Measurements from ENCODE around the gene C22orf31. TPM values are rescaled to one million over a fixed set of nuclear protein-coding genes. Genes with fewer than 3 reads are reported as not detected.

C22orf31 gene
- total RNA-seq, 1 experiment from 2014 or later: not detected

- TF ChIP-seq YY1 (IDR thresholded peaks at IDR 0.05; ENCODE audit: extremely low read depth, insufficient replicate concordance, low read depth, low read length): no peak
- no peak for TF ChIP-seq SIN3A (IDR thresholded peaks at IDR 0.05; ENCODE audit: low read depth)
- TF ChIP-seq CBX3 (IDR thresholded peaks at IDR 0.05; ENCODE audit: low read depth): no peak
- no peak for TF ChIP-seq ZBTB33 (IDR thresholded peaks at IDR 0.05; ENCODE audit: extremely low read depth, insufficient replicate concordance, low read length)
- TF ChIP-seq, protein P1, sequence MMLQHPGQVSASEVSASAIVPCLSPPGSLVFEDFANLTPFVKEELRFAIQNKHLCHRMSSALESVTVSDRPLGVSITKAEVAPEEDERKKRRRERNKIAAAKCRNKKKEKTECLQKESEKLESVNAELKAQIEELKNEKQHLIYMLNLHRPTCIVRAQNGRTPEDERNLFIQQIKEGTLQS (IDR thresholded peaks at IDR 0.05): no peak
- no peak for TF ChIP-seq CEBPB (IDR thresholded peaks at IDR 0.05; ENCODE audit: low read depth)
Measured at GRCh38 chr22:29078036-29078868, 16.6 kb upstream of the C22orf31 start (continued).

- DNase-seq (ENCODE audit: low read depth, low spot score) (no peak), ATAC-seq (0 out of 2 replicates have a peak, but pooled peaks have one; percentile 1)
- Histone ChIP-seq H3K9me2 (ENCODE audit: insufficient read depth) (no peaks in the 10 kb centered on the region), H2AFZ (ENCODE audit: low read depth, low read length, poor library complexity, severe bottlenecking) (no peak overlapping the region), H3K27ac (ENCODE audit: low read depth, low read length) (peak overlapping the region; percentile 43; the same call in 1 of the 2 replicates), H3K9me3 (ENCODE audit: control insufficient read depth in 1 of 2, insufficient read depth in 1 of 2, low read depth in 1 of 2, low read length in 2 of 2) (no peaks in the 10 kb centered on the region), H3K4me3 (replicated peaks in 1 of 2; ENCODE audit: low read depth in 1 of 2, low read length in 2 of 2) (peak overlapping the region; percentile 68 to 74), H3K9ac (ENCODE audit: low read length) (peak overlapping the region; percentile 71), H3K27me3 (ENCODE audit: insufficient read depth, low read length) (no peaks in the 10 kb centered on the region), H3K4me2 (ENCODE audit: low read length) (peak overlapping the region; percentile 96), H3K4me1 (ENCODE audit: control insufficient read depth in 1 of 2, insufficient read depth in 2 of 2, low read length in 2 of 2) (peaks cover 19 to 37% of the 10 kb centered on the region in 2 experiments), H3K36me3 (ENCODE audit: control insufficient read depth in 1 of 2, insufficient read depth in 2 of 2, low read length in 2 of 2) (no peaks in the 10 kb centered on the region), H3K79me2 (ENCODE audit: insufficient read depth, low read length) (no peaks in the 10 kb centered on the region), H4K20me1 (ENCODE audit: insufficient read depth) (no peaks in the 10 kb centered on the region)
- intact Hi-C loops (cut with micrococcal nuclease): loop anchor here (10.0 kb wide), 1 partner anchor 1380 kb away; no protein-coding TSS in a partner anchor
- POLR2A ChIA-PET: no interaction called here
- BruUV-seq (replicated peaks): no TSS peak
- RAD21 ChIA-PET (ENCODE audit: low non-redundant PET in 1 of 2, low total read pairs in 2 of 2, uncharacterized antibody in 2 of 2, unreplicated experiment in 2 of 2): no interaction called here
- CTCF ChIA-PET: no interaction called here
- TF ChIP-seq TCF7L2 (IDR thresholded peaks at IDR 0.05; ENCODE audit: borderline replicate concordance, extremely low read depth, insufficient read depth, insufficient read length): no peak
- TF ChIP-seq, protein P2, sequence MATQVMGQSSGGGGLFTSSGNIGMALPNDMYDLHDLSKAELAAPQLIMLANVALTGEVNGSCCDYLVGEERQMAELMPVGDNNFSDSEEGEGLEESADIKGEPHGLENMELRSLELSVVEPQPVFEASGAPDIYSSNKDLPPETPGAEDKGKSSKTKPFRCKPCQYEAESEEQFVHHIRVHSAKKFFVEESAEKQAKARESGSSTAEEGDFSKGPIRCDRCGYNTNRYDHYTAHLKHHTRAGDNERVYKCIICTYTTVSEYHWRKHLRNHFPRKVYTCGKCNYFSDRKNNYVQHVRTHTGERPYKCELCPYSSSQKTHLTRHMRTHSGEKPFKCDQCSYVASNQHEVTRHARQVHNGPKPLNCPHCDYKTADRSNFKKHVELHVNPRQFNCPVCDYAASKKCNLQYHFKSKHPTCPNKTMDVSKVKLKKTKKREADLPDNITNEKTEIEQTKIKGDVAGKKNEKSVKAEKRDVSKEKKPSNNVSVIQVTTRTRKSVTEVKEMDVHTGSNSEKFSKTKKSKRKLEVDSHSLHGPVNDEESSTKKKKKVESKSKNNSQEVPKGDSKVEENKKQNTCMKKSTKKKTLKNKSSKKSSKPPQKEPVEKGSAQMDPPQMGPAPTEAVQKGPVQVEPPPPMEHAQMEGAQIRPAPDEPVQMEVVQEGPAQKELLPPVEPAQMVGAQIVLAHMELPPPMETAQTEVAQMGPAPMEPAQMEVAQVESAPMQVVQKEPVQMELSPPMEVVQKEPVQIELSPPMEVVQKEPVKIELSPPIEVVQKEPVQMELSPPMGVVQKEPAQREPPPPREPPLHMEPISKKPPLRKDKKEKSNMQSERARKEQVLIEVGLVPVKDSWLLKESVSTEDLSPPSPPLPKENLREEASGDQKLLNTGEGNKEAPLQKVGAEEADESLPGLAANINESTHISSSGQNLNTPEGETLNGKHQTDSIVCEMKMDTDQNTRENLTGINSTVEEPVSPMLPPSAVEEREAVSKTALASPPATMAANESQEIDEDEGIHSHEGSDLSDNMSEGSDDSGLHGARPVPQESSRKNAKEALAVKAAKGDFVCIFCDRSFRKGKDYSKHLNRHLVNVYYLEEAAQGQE (IDR thresholded peaks at IDR 0.05; ENCODE audit: low read depth): no peak
- TF ChIP-seq, protein P3, sequence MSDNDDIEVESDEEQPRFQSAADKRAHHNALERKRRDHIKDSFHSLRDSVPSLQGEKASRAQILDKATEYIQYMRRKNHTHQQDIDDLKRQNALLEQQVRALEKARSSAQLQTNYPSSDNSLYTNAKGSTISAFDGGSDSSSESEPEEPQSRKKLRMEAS (IDR thresholded peaks at IDR 0.05): no peak
- TF ChIP-seq SIN3A (IDR thresholded peaks at IDR 0.05; ENCODE audit: low read depth): no peak
- TF ChIP-seq, protein P4, sequence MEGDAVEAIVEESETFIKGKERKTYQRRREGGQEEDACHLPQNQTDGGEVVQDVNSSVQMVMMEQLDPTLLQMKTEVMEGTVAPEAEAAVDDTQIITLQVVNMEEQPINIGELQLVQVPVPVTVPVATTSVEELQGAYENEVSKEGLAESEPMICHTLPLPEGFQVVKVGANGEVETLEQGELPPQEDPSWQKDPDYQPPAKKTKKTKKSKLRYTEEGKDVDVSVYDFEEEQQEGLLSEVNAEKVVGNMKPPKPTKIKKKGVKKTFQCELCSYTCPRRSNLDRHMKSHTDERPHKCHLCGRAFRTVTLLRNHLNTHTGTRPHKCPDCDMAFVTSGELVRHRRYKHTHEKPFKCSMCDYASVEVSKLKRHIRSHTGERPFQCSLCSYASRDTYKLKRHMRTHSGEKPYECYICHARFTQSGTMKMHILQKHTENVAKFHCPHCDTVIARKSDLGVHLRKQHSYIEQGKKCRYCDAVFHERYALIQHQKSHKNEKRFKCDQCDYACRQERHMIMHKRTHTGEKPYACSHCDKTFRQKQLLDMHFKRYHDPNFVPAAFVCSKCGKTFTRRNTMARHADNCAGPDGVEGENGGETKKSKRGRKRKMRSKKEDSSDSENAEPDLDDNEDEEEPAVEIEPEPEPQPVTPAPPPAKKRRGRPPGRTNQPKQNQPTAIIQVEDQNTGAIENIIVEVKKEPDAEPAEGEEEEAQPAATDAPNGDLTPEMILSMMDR (IDR thresholded peaks at IDR 0.05 in 2 of 3, conservative IDR thresholded peaks at IDR 0.05 in 1 of 3; ENCODE audit: borderline replicate concordance in 1 of 3, insufficient read depth in 1 of 3, low read depth in 2 of 3, low read length in 2 of 3): no peak
- no peak for TF ChIP-seq JUND (IDR thresholded peaks at IDR 0.05)
- TF ChIP-seq EZH2 (IDR thresholded peaks at IDR 0.05): no peak
- TF ChIP-seq POLR2AphosphoS5 (IDR thresholded peaks at IDR 0.05; ENCODE audit: low read depth, low read length): no peak
- no peak for TF ChIP-seq ELF1 (IDR thresholded peaks at IDR 0.05; ENCODE audit: borderline replicate concordance, low read depth)
- TF ChIP-seq SRF (IDR thresholded peaks at IDR 0.05; ENCODE audit: low read depth): no peak
Measured at GRCh38 chr22:29074276-29074772, 12.7 kb upstream of the C22orf31 start.

All from HCT116 (cell line).